Adrenal gland (tissue), 5 donors: ENCODE data around the gene CLEC16A.

Experiments
- POLR2A ChIP-seq, 2 donors: fragments of 450-650 bp; IDR thresholded peaks; one replicate each; pipeline ENCODE4 v1.6.1; 2017; ENCODE audit warnings: antibody characterized with exemption in 2 of 2, mild to moderate bottlenecking in 2 of 2, moderate library complexity in 1 of 2
- TF ChIP-seq, protein P1 (sequence below), 6 experiments: fragments of 450-650 bp in 4 of 6; fragments of 200-600 bp in 2 of 6; sonication (generic) in 1 of 6; IDR thresholded peaks; 1 replicate in 5 of 6; 2 replicates in 1 of 6; pipeline versions ENCODE4 v1.5.1 to v1.8.0; 2016 to 2021; ENCODE audit warnings: antibody characterized with exemption in 6 of 6, mild to moderate bottlenecking in 2 of 6, moderate library complexity in 1 of 6
- donor health status: DM: no; HTN: no; CAD: no.

GRCh38 chr16:11014136-11014535 lies 69.8 kb downstream of the CLEC16A start:
- TF ChIP-seq, protein P1, sequence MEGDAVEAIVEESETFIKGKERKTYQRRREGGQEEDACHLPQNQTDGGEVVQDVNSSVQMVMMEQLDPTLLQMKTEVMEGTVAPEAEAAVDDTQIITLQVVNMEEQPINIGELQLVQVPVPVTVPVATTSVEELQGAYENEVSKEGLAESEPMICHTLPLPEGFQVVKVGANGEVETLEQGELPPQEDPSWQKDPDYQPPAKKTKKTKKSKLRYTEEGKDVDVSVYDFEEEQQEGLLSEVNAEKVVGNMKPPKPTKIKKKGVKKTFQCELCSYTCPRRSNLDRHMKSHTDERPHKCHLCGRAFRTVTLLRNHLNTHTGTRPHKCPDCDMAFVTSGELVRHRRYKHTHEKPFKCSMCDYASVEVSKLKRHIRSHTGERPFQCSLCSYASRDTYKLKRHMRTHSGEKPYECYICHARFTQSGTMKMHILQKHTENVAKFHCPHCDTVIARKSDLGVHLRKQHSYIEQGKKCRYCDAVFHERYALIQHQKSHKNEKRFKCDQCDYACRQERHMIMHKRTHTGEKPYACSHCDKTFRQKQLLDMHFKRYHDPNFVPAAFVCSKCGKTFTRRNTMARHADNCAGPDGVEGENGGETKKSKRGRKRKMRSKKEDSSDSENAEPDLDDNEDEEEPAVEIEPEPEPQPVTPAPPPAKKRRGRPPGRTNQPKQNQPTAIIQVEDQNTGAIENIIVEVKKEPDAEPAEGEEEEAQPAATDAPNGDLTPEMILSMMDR (IDR thresholded peaks at IDR 0.05) = no peak
- no peak for TF ChIP-seq POLR2A (IDR thresholded peaks at IDR 0.05)
